ENCODE data around the gene KDM5C.
"Not testable (repeated sequence)": the region's sequence is repeated elsewhere in the genome, so short reads cannot be mapped to it uniquely, and the experiment has no call there.

- TF ChIP-seq CTCF (conservative IDR thresholded peaks at IDR 0.05; ENCODE audit: low read depth, low read length); EZH2 (IDR thresholded peaks at IDR 0.05; ENCODE audit: low read length, unreplicated experiment); EZH2phosphoT487 (IDR thresholded peaks at IDR 0.05; ENCODE audit: borderline replicate concordance, low read length): not testable (repeated sequence)
These were observed 60.4 kb downstream of the KDM5C start for GRCh38 chrX:53164566-53164965.

All from PC-3 (cell line).